KOPT-K1 (cell line): ENCODE data around the gene TENM4.

Experiments
- H3K27ac ChIP-seq: fragments of 200-600 bp; sonication (generic); 2 replicates; pipeline ENCODE4 v1.5.1; 2016; ENCODE audit warnings: antibody characterized with exemption, mild to moderate bottlenecking, low read depth, low read length; ENCODE audit not compliant: poor library complexity, severe bottlenecking
- H3K36me3 ChIP-seq: fragments of 200-600 bp; sonication (generic); 2 replicates; pipeline ENCODE4 v1.5.1; 2017; ENCODE audit warnings: antibody characterized with exemption, mild to moderate bottlenecking, low read length, moderate library complexity; ENCODE audit not compliant: insufficient read depth
- H3K9me3 ChIP-seq: fragments of 200-600 bp; sonication (generic); 2 replicates; pipeline ENCODE4 v1.5.1; 2017; ENCODE audit warnings: antibody characterized with exemption, low read length, mild to moderate bottlenecking; ENCODE audit not compliant: insufficient read depth, poor library complexity, severe bottlenecking

TENM4 gene

GRCh38 chr11:79165908-79166307 lies 274.9 kb downstream of the TENM4 start:
- Histone ChIP-seq H3K9me3 (no peaks in the 10 kb centered on the region), H3K36me3 (no peaks in the 10 kb centered on the region), H3K27ac (no peak overlapping the region)

GRCh38 chr11:79160791-79161403 lies 279.9 kb downstream of the TENM4 start:
- no peaks in the 10 kb centered on the region for H3K36me3 ChIP-seq
- H3K9me3 ChIP-seq = no peaks in the 10 kb centered on the region
- no peak overlapping the region for H3K27ac ChIP-seq

- no peak overlapping the region for H3K27ac ChIP-seq
- H3K9me3 ChIP-seq = no peaks in the 10 kb centered on the region
- no peaks in the 10 kb centered on the region for H3K36me3 ChIP-seq
These were observed 281.0 kb downstream of the TENM4 start for GRCh38 chr11:79159657-79160450.

- Histone ChIP-seq H3K9me3 (no peaks in the 10 kb centered on the region), H3K36me3 (no peaks in the 10 kb centered on the region), H3K27ac (no peak overlapping the region)
These were observed 283.1 kb downstream of the TENM4 start for GRCh38 chr11:79157738-79158137.

GRCh38 chr11:79156031-79156430 lies 284.8 kb downstream of the TENM4 start:
- H3K27ac ChIP-seq = no peak overlapping the region
- H3K36me3 ChIP-seq = no peaks in the 10 kb centered on the region
- no peaks in the 10 kb centered on the region for H3K9me3 ChIP-seq

- Histone ChIP-seq H3K36me3 (no peaks in the 10 kb centered on the region), H3K9me3 (no peaks in the 10 kb centered on the region), H3K27ac (no peak overlapping the region)
These were observed 285.6 kb downstream of the TENM4 start for GRCh38 chr11:79155237-79155636.

GRCh38 chr11:79152511-79152910 lies 288.3 kb downstream of the TENM4 start:
- Histone ChIP-seq H3K36me3 (no peaks in the 10 kb centered on the region), H3K27ac (no peak overlapping the region), H3K9me3 (no peaks in the 10 kb centered on the region)

- H3K36me3 ChIP-seq = no peaks in the 10 kb centered on the region
- no peak overlapping the region for H3K27ac ChIP-seq
- no peaks in the 10 kb centered on the region for H3K9me3 ChIP-seq
These were observed 289.4 kb downstream of the TENM4 start for GRCh38 chr11:79151396-79151795.

GRCh38 chr11:79150966-79151365 lies 289.9 kb downstream of the TENM4 start:
- no peaks in the 10 kb centered on the region for H3K36me3 ChIP-seq
- no peak overlapping the region for H3K27ac ChIP-seq
- no peaks in the 10 kb centered on the region for H3K9me3 ChIP-seq

- no peak overlapping the region for H3K27ac ChIP-seq
These were observed 290.5 kb downstream of the TENM4 start for GRCh38 chr11:79150320-79150719.

GRCh38 chr11:79147731-79148130 lies 293.1 kb downstream of the TENM4 start:
- no peak overlapping the region for H3K27ac ChIP-seq
- H3K9me3 ChIP-seq = no peaks in the 10 kb centered on the region
- no peaks in the 10 kb centered on the region for H3K36me3 ChIP-seq

More at GRCh38 chr11:79150320-79150719, 290.5 kb downstream of the TENM4 start:
- Histone ChIP-seq H3K36me3 (no peaks in the 10 kb centered on the region), H3K9me3 (no peaks in the 10 kb centered on the region)

GRCh38 chr11:79147011-79147410 lies 293.8 kb downstream of the TENM4 start:
- Histone ChIP-seq H3K36me3 (no peaks in the 10 kb centered on the region), H3K27ac (no peak overlapping the region)

GRCh38 chr11:79139900-79140299 lies 300.9 kb downstream of the TENM4 start:
- Histone ChIP-seq H3K36me3 (no peaks in the 10 kb centered on the region), H3K9me3 (no peaks in the 10 kb centered on the region), H3K27ac (no peak overlapping the region)

More at GRCh38 chr11:79147011-79147410, 293.8 kb downstream of the TENM4 start:
- H3K9me3 ChIP-seq = no peaks in the 10 kb centered on the region

GRCh38 chr11:79129702-79130101 lies 311.1 kb downstream of the TENM4 start:
- no peaks in the 10 kb centered on the region for H3K36me3 ChIP-seq

GRCh38 chr11:79128291-79128690 lies 312.5 kb downstream of the TENM4 start:
- Histone ChIP-seq H3K9me3 (no peaks in the 10 kb centered on the region), H3K27ac (no peak overlapping the region), H3K36me3 (no peaks in the 10 kb centered on the region)

More at GRCh38 chr11:79129702-79130101, 311.1 kb downstream of the TENM4 start:
- H3K9me3 ChIP-seq = no peaks in the 10 kb centered on the region
- H3K27ac ChIP-seq = no peak overlapping the region

- Histone ChIP-seq H3K9me3 (no peaks in the 10 kb centered on the region), H3K36me3 (no peaks in the 10 kb centered on the region), H3K27ac (no peak overlapping the region)
These were observed 318.1 kb downstream of the TENM4 start for GRCh38 chr11:79122759-79123158.
